ENCODE measurements around the gene UNG. TPM values are rescaled to one million over a fixed set of nuclear protein-coding genes. Genes with fewer than 3 reads are reported as not detected.

Gene UNG
- total RNA-seq, 1 donor from 2014 or later, result 40.8 TPM

- no peak for DNase-seq (ENCODE audit: extremely low read depth, low read depth, low spot score)
Measured at GRCh38 chr12:109087250-109087649, 10.1 kb upstream of the UNG start.

- no peak for DNase-seq (ENCODE audit: extremely low read depth, low read depth, low spot score)
Measured at GRCh38 chr12:109088818-109089217, 8.6 kb upstream of the UNG start.

- no peak for DNase-seq (ENCODE audit: extremely low read depth, low read depth, low spot score)
Measured at GRCh38 chr12:109089683-109090082, 7.7 kb upstream of the UNG start.

- DNase-seq (ENCODE audit: extremely low read depth, low read depth, low spot score), result no peak
Measured at GRCh38 chr12:109092497-109093021, 4.8 kb upstream of the UNG start.

- DNase-seq (ENCODE audit: extremely low read depth, low read depth, low spot score), result no peak
Measured at GRCh38 chr12:109093022-109093918, 4.1 kb upstream of the UNG start, which contains the start of gene ALKBH2. Gene ALKBH2 (minus strand): TSS chr12:109093472. CDS start chr12:109092786, 686 bp downstream.

GRCh38 chr12:109097140-109097434, 310 bp upstream of the UNG start:
- no peak for DNase-seq (ENCODE audit: extremely low read depth, low read depth, low spot score)

GRCh38 chr12:109098183-109098604, 797 bp downstream of the UNG start:
- DNase-seq (ENCODE audit: extremely low read depth, low read depth, low spot score), result no peak

- no peak for DNase-seq (ENCODE audit: extremely low read depth, low read depth, low spot score)
Measured at GRCh38 chr12:109098651-109099050, 1.3 kb downstream of the UNG start.

GRCh38 chr12:109099431-109100020, 2.1 kb downstream of the UNG start:
- no peak for DNase-seq (ENCODE audit: extremely low read depth, low read depth, low spot score)

GRCh38 chr12:109100741-109101140, 3.3 kb downstream of the UNG start:
- DNase-seq (ENCODE audit: extremely low read depth, low read depth, low spot score), result no peak

- no peak for DNase-seq (ENCODE audit: extremely low read depth, low read depth, low spot score)
Measured at GRCh38 chr12:109102491-109102890, 5.1 kb downstream of the UNG start.

- no peak for DNase-seq (ENCODE audit: extremely low read depth, low read depth, low spot score)
Measured at GRCh38 chr12:109105176-109105575, 7.8 kb downstream of the UNG start.

- DNase-seq (ENCODE audit: extremely low read depth, low read depth, low spot score), result no peak
Measured at GRCh38 chr12:109109746-109110350, 12.5 kb downstream of the UNG start.

- no peak for DNase-seq (ENCODE audit: extremely low read depth, low read depth, low spot score)
Measured at GRCh38 chr12:109110988-109111495, 13.6 kb downstream of the UNG start.

- DNase-seq (ENCODE audit: extremely low read depth, low read depth, low spot score), result no peak
Measured at GRCh38 chr12:109112720-109113465, 15.5 kb downstream of the UNG start.

- DNase-seq (ENCODE audit: extremely low read depth, low read depth, low spot score), result no peak
Measured at GRCh38 chr12:109113661-109114321, 16.4 kb downstream of the UNG start.

- DNase-seq (ENCODE audit: extremely low read depth, low read depth, low spot score), result no peak
Measured at GRCh38 chr12:109114644-109115043, 17.2 kb downstream of the UNG start.

GRCh38 chr12:109115404-109115757, 18.0 kb downstream of the UNG start:
- DNase-seq (ENCODE audit: extremely low read depth, low read depth, low spot score), result no peak

GRCh38 chr12:109115758-109116610, 18.6 kb downstream of the UNG start, which contains the start of gene ACACB:
Gene ACACB (plus strand): TSS chr12:109116587. CDS start chr12:109139406, 22,819 bp downstream.
- DNase-seq (ENCODE audit: extremely low read depth, low read depth, low spot score), result no peak
